Measurements from ENCODE around the gene BRD7.

DNA sequence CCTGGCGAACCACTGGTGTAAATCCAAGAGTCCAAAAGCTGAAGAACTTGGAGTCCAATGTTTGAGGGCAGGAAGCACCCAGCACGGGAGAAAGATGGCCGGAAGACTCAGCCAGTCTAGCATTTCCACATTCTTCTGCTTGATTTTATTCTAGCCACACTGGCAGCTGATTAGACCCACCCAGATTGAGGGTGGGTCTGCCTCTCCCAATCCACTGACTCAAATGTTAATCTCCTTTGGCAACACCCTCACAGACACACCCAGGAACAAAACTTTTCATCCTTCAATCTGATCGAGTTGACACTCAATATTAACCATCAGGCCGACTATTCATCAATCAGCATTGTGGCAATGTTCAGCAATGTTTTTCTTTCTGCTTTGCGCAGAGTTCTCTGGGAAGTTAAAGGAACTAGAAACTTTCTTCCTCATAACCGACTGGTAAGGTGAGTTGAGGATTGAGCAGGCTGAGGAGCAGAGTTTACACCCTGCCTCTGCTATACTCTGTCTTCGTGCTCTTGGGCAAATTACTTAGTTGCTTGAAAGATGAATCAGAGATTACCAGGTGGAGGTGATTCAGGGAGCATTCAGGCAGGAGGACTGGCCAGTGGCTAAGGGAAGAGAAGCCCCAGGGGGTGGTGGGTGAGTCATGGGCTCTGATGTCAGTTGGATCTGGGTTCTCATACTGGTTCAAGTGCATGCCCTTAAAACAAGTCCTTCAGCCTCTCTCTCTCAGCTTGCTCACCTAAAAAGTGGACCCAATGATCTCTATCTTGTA is 28.2 kb upstream of the BRD7 start:
- TF ChIP-seq IRF2 (CRISPR knock-in tag; IDR thresholded peaks at IDR 0.05; ENCODE audit: borderline replicate concordance, low read depth) (no peak), ZNF396 (CRISPR knock-in tag; IDR thresholded peaks at IDR 0.05; ENCODE audit: borderline replicate concordance) (no peak), ZNF671 (CRISPR knock-in tag; IDR thresholded peaks at IDR 0.05) (no peak), RORB (CRISPR knock-in tag; IDR thresholded peaks at IDR 0.05) (no peak), NR3C1 (CRISPR knock-in tag; conservative IDR thresholded peaks at IDR 0.05; ENCODE audit: low read depth) (no peak), JUN (CRISPR knock-in tag; IDR thresholded peaks at IDR 0.05) (no peak), GTF2I (CRISPR knock-in tag; conservative IDR thresholded peaks at IDR 0.05) (no peak), FOXJ3 (CRISPR knock-in tag; IDR thresholded peaks at IDR 0.05; ENCODE audit: borderline replicate concordance) (no peak), SMAD3 (CRISPR knock-in tag; IDR thresholded peaks at IDR 0.05; ENCODE audit: borderline replicate concordance) (no peak)
- TF ChIP-seq, protein P1, sequence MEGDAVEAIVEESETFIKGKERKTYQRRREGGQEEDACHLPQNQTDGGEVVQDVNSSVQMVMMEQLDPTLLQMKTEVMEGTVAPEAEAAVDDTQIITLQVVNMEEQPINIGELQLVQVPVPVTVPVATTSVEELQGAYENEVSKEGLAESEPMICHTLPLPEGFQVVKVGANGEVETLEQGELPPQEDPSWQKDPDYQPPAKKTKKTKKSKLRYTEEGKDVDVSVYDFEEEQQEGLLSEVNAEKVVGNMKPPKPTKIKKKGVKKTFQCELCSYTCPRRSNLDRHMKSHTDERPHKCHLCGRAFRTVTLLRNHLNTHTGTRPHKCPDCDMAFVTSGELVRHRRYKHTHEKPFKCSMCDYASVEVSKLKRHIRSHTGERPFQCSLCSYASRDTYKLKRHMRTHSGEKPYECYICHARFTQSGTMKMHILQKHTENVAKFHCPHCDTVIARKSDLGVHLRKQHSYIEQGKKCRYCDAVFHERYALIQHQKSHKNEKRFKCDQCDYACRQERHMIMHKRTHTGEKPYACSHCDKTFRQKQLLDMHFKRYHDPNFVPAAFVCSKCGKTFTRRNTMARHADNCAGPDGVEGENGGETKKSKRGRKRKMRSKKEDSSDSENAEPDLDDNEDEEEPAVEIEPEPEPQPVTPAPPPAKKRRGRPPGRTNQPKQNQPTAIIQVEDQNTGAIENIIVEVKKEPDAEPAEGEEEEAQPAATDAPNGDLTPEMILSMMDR (IDR thresholded peaks at IDR 0.05): no peak
- TF ChIP-seq, protein P2, sequence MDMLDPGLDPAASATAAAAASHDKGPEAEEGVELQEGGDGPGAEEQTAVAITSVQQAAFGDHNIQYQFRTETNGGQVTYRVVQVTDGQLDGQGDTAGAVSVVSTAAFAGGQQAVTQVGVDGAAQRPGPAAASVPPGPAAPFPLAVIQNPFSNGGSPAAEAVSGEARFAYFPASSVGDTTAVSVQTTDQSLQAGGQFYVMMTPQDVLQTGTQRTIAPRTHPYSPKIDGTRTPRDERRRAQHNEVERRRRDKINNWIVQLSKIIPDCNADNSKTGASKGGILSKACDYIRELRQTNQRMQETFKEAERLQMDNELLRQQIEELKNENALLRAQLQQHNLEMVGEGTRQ (CRISPR knock-in tag; IDR thresholded peaks at IDR 0.05): no peak
- TF ChIP-seq, protein P3, sequence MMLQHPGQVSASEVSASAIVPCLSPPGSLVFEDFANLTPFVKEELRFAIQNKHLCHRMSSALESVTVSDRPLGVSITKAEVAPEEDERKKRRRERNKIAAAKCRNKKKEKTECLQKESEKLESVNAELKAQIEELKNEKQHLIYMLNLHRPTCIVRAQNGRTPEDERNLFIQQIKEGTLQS (CRISPR knock-in tag; conservative IDR thresholded peaks at IDR 0.05): no peak
- TF ChIP-seq, protein P4, sequence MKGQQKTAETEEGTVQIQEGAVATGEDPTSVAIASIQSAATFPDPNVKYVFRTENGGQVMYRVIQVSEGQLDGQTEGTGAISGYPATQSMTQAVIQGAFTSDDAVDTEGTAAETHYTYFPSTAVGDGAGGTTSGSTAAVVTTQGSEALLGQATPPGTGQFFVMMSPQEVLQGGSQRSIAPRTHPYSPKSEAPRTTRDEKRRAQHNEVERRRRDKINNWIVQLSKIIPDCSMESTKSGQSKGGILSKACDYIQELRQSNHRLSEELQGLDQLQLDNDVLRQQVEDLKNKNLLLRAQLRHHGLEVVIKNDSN (CRISPR knock-in tag; IDR thresholded peaks at IDR 0.05): no peak
- TF ChIP-seq, protein P5, sequence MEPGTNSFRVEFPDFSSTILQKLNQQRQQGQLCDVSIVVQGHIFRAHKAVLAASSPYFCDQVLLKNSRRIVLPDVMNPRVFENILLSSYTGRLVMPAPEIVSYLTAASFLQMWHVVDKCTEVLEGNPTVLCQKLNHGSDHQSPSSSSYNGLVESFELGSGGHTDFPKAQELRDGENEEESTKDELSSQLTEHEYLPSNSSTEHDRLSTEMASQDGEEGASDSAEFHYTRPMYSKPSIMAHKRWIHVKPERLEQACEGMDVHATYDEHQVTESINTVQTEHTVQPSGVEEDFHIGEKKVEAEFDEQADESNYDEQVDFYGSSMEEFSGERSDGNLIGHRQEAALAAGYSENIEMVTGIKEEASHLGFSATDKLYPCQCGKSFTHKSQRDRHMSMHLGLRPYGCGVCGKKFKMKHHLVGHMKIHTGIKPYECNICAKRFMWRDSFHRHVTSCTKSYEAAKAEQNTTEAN (CRISPR knock-in tag; IDR thresholded peaks at IDR 0.05): no peak
